Thymus (tissue), 11 donors: ENCODE data around the gene RAP1GAP. TPM values are rescaled to one million over a fixed set of nuclear protein-coding genes. Genes with fewer than 3 reads are reported as not detected.

ENCODE experiments used
- DNase-seq, 9 donors: peaks; one replicate each; pipeline ENCODE4 v3.0.0-alpha.2; 2013; ENCODE audit warnings: low spot score in 9 of 9, low read depth in 6 of 9, missing footprints in 1 of 9
- H3K27ac ChIP-seq, 2 donors: one replicate each; pipeline ENCODE4 v1.5.1; 2013; ENCODE audit warnings: control low read depth in 1 of 2, low read depth in 1 of 2, low read length in 1 of 2, mild to moderate bottlenecking in 1 of 2, moderate library complexity in 1 of 2
- H3K27me3 ChIP-seq, 2 donors: one replicate each; pipeline ENCODE4 v1.5.1; 2013; ENCODE audit warnings: low read length in 1 of 2; ENCODE audit not compliant: control insufficient read depth in 2 of 2, insufficient read depth in 1 of 2
- H3K36me3 ChIP-seq, 2 donors: one replicate each; pipeline ENCODE4 v1.5.1; 2013; ENCODE audit warnings: low read length in 1 of 2, mild to moderate bottlenecking in 1 of 2, moderate library complexity in 1 of 2; ENCODE audit not compliant: control insufficient read depth in 2 of 2, insufficient read depth in 2 of 2
- H3K4me1 ChIP-seq, 2 donors: one replicate each; pipeline ENCODE4 v1.5.1; 2013; ENCODE audit warnings: low read length in 2 of 2; ENCODE audit not compliant: control insufficient read depth in 2 of 2, insufficient read depth in 2 of 2
- H3K4me3 ChIP-seq, 2 donors: one replicate each; pipeline ENCODE4 v1.5.1; 2013; ENCODE audit warnings: low read length in 2 of 2, control low read depth in 1 of 2, mild to moderate bottlenecking in 1 of 2
- H3K9me3 ChIP-seq, 2 donors: one replicate each; pipeline ENCODE4 v1.5.1; 2013; ENCODE audit warnings: low read length in 1 of 2, mild to moderate bottlenecking in 1 of 2; ENCODE audit not compliant: control insufficient read depth in 2 of 2, insufficient read depth in 1 of 2
- WGBS: extraction: QIAGEN DNeasy Blood & Tissue Kit; methylation state at CpG from one replicate; pipeline ENCODE4 v1.1.7; 2013; 5-methylcytosine and 5-hydroxymethylcytosine counted together
- polyA plus RNA-seq: library from polyadenylated mRNA; stranded (reverse); fragments of 200-250 nt; gene quantifications from one replicate; pipeline ENCODE4 v1.2.3, GENCODE V29; 2013
- total RNA-seq: library from RNA; stranded (reverse); fragments of 120-200 nt; gene quantifications from one replicate; pipeline ENCODE4 v1.2.4, GENCODE V29; 2013
- donor health status: healthy.

RAP1GAP gene
- total and polyA plus RNA-seq, 2 donors = 1.6 to 3.5 TPM

- no peak overlapping the region for H3K4me3 ChIP-seq
- no peaks in the 10 kb centered on the region for H3K9me3 ChIP-seq
- 64% methylated on average over 10 of the region's 10 CpGs for WGBS
- no peak for DNase-seq
- H3K27me3 ChIP-seq = peaks cover 7 to 56% of the 10 kb centered on the region in 2 donors
- H3K4me1 ChIP-seq = peaks cover 5 to 6% of the 10 kb centered on the region in 2 donors
- no peaks in the 10 kb centered on the region for H3K36me3 ChIP-seq
- no peak overlapping the region for H3K27ac ChIP-seq
Measured at GRCh38 chr1:21657456-21658190, 11.5 kb downstream of the RAP1GAP start.

- no peaks in the 10 kb centered on the region for H3K36me3 ChIP-seq
- H3K4me3 ChIP-seq = no peak overlapping the region
- 52% methylated on average over 4 of the region's 4 CpGs for WGBS
- peaks cover 5 to 12% of the 10 kb centered on the region in 2 donors for H3K4me1 ChIP-seq
- no peak overlapping the region for H3K27ac ChIP-seq
- H3K27me3 ChIP-seq = peaks cover 25 to 59% of the 10 kb centered on the region in 2 donors
- H3K9me3 ChIP-seq = peaks cover 0 to 6% of the 10 kb centered on the region in 2 donors
- DNase-seq = no peak
Measured at GRCh38 chr1:21655748-21656147, 13.4 kb downstream of the RAP1GAP start.

DNA sequence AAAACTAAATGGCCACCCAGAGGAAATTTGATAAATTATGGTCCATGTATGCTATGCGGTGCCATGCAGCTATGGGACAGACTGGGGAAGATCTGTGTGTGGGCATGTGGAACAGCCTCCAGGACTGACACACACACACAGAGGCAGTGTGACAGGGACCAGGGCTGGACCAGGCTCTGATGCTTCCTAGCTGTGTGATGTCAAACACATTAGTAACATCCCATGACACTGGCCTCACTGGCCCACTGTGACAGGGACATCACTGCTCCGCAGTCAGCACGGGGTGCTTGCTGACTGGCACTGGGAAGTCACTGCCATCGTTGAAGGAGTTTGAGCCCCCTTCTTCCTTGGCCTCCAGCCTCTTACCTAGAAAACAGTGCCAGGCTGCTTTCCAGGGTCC is 13.9 kb downstream of the RAP1GAP start:
- DNase-seq = no peak
- Histone ChIP-seq H3K4me1 (peaks cover 5 to 12% of the 10 kb centered on the region in 2 donors), H3K4me3 (no peak overlapping the region), H3K36me3 (no peaks in the 10 kb centered on the region), H3K9me3 (peaks cover 0 to 6% of the 10 kb centered on the region in 2 donors), H3K27me3 (peaks cover 26 to 59% of the 10 kb centered on the region in 2 donors), H3K27ac (no peak overlapping the region)
- 96% methylated on average over 4 of the region's 4 CpGs for WGBS

DNA sequence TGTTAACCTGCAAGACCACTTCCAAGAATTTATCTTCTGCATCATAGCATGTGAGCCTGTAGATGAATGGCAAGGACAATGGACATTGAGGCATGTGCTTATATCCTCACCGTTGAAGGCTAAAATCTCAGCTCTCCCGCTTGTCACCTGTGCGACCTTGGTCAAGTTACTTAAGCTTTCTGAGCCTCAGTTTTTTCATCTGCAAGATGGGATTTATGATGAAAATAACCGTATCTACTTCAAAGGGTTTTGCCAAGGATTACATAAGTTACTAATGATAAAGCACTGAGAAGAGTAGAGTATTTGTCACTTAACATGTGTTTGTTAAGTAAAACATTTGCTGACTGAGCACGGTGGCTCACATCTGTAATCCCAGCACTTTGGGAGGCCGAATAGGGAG is 14.9 kb downstream of the RAP1GAP start:
- Histone ChIP-seq H3K4me1 (peaks cover 0 to 6% of the 10 kb centered on the region in 2 donors), H3K27ac (no peak overlapping the region), H3K36me3 (no peaks in the 10 kb centered on the region), H3K27me3 (peaks cover 26 to 57% of the 10 kb centered on the region in 2 donors), H3K4me3 (no peak overlapping the region), H3K9me3 (peaks cover 0 to 6% of the 10 kb centered on the region in 2 donors)
- WGBS = 95% methylated on average over 6 of the region's 6 CpGs
- DNase-seq = no peak

DNA sequence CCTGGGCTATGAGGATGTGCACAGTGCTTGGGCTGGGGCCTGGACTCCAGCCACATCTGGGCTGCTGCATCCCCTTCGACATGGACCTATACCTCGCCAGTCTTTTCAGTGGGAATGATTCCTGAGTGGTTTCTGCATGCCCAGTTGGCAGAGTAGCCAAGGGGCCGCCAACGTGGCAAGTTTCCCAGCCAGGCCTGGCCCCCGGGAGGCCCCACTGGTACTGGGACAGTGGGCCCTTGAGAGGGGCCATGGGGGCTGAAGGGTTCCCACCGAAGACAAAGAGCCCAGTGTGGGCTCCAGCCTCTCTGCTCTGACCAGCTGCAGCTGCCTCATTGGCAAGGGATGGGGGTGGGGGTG is 15.4 kb downstream of the RAP1GAP start:
- Histone ChIP-seq H3K27me3 (peaks cover 26 to 62% of the 10 kb centered on the region in 2 donors), H3K4me3 (no peak overlapping the region), H3K36me3 (no peaks in the 10 kb centered on the region), H3K9me3 (peaks cover 0 to 6% of the 10 kb centered on the region in 2 donors), H3K27ac (no peak overlapping the region), H3K4me1 (peaks cover 0 to 6% of the 10 kb centered on the region in 2 donors)
- DNase-seq = no peak
- WGBS = 89% methylated on average over 6 of the region's 6 CpGs

- Histone ChIP-seq H3K27me3 (peaks cover 26 to 65% of the 10 kb centered on the region in 2 donors), H3K4me1 (peaks cover 0 to 6% of the 10 kb centered on the region in 2 donors), H3K4me3 (no peak overlapping the region), H3K9me3 (peaks cover 0 to 7% of the 10 kb centered on the region in 2 donors), H3K36me3 (no peaks in the 10 kb centered on the region), H3K27ac (no peak overlapping the region)
- WGBS = 63% methylated on average over 10 of the region's 10 CpGs
- no peak for DNase-seq
Measured at GRCh38 chr1:21652937-21653743, 16.0 kb downstream of the RAP1GAP start.

- Histone ChIP-seq H3K9me3 (peaks cover 0 to 10% of the 10 kb centered on the region in 2 donors), H3K4me3 (peak overlapping the region in 1 of 2 donors; percentile 40), H3K27me3 (peaks cover 25 to 65% of the 10 kb centered on the region in 2 donors), H3K27ac (no peak overlapping the region), H3K4me1 (peaks cover 0 to 6% of the 10 kb centered on the region in 2 donors), H3K36me3 (no peaks in the 10 kb centered on the region)
- DNase-seq = no peak
- WGBS = 16% methylated on average over 39 of the region's 39 CpGs
Measured at GRCh38 chr1:21652101-21652936, 16.8 kb downstream of the RAP1GAP start.

DNA sequence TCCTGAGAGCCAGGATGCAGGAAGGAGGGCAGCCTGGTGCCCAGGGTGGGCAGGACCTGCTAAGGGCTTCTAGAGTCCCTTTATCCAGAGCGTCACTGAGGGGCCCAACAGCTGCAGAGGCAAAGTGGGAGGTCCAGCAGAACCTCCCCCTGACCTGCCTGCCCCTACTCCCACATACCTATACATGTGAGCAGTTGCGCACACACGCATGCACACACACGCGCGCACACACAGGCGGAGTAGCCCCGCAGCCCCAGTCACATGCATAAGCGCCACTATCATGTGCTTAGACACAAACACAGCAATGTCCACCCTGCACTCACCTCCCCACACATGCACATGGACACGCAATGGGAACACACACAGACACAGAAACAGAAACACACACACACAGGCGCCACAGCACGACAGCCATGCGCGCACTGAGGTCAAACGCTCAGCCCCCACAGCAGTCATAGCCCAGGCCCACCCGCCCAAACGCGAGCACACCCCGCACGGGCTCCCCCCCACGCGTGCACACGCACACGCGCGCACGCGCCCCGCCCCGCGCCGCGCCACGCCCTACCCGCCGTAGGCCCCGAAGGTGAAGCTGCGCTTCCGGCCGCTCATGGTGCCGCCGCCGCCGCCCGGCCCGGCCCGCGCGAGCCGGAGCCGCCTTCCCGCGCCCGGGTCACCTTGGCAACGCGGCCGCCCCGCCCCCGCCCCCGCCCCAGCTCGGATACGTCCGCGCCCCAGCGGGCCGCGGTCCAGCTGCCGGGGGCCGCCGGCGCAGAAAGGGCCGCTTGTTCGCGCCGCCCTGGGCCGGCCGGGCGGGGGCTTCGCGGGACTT is 17.7 kb downstream of the RAP1GAP start:
- Histone ChIP-seq H3K27me3 (peaks cover 24 to 62% of the 10 kb centered on the region in 2 donors), H3K9me3 (peaks cover 0 to 10% of the 10 kb centered on the region in 2 donors), H3K4me3 (peak overlapping the region in 1 of 2 donors; percentile 40), H3K36me3 (no peaks in the 10 kb centered on the region), H3K4me1 (peaks cover 0 to 6% of the 10 kb centered on the region in 2 donors), H3K27ac (no peak overlapping the region)
- DNase-seq = peak in 1 of 9 donors; percentile 11
- WGBS = 6% methylated on average over 80 of the region's 80 CpGs
